ENCODE data around the gene SRC. TPM values are rescaled to one million over a fixed set of nuclear protein-coding genes. Genes with fewer than 3 reads are reported as not detected.

SRC gene
- polyA plus RNA-seq, 6 donors from 2014 or later = 1.2 to 2.3 (median 1.7) TPM; not detected in 1

DNA sequence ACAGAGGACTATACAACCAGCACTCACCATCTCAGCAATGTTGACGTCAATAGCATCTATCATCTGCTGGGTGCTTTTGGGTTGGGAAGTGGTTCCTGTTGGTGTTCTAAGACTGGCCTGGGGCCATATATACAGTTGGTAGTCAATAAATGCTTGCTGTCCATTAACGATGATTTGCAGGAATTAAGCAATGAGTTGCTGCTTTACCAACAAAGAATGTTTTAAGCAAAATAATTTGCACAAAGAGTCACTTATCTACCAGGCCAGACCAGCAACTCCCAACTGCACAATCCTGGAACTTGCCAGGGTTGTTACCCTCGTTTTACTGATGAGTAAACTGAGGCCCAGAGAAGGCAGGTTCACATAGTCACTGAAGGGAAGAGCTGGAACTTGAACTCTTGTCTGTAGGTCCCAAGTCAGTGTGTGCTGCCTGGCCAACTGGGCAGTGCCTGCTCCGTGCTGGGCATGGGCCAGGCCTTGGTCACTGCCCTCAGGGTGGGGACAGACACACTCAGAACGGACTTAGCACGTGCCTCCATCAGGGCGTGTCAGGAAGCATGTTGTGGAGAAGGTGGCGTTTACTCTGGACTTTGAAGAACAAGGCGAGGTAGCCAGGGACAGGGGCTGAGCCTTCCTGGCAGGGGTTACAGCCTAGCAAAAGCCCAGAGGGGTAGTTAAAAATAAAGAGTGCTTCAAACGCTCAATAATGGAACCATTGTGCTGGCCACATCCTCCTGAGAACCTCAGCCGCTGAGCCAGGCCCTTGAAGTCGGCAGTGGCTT is 2.5 kb upstream of the SRC start:
- Mint-ChIP-seq H3K27me3 (no peaks in the 10 kb centered on the region), H3K4me1 (peaks cover 17 to 47% (median 22%) of the 10 kb centered on the region in 3 donors), H3K4me3 (peak overlapping the region in 5 of 8 donors; percentile 17 to 89 (median 61)), H3K36me3 (no peaks in the 10 kb centered on the region), H3K9me3 (no peaks in the 10 kb centered on the region), H3K27ac (no peak overlapping the region)
- no peak for ATAC-seq (ENCODE audit: low read depth in 2 of 2)
- DNase-seq = no peak

DNA sequence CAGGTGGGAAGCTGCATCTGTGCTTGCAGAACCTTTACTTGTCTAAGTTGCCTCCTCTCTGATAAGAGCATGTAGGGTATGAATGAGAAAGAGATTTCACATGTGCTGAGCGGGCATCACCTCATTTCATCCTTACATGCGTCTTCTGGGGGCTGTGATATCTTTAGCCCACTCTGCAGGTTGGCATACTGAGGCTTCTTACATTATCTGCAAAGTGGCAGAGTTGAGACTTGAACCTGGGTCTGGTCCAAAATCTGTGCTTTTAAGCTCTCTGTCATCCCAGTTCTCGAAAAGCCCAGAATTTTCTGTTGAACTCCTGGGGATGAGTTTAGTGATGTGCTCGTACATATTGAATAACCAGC is 2.0 kb upstream of the SRC start:
- no peaks in the 10 kb centered on the region for H3K36me3 Mint-ChIP-seq
- no peak for DNase-seq
- no peaks in the 10 kb centered on the region for H3K27me3 Mint-ChIP-seq
- peak overlapping the region in 5 of 8 donors; percentile 33 to 89 (median 61) for H3K4me3 Mint-ChIP-seq
- no peak overlapping the region for H3K27ac Mint-ChIP-seq
- ATAC-seq (ENCODE audit: low read depth in 2 of 2) = no peak
- H3K9me3 Mint-ChIP-seq = no peaks in the 10 kb centered on the region
- H3K4me1 Mint-ChIP-seq = peaks cover 23 to 48% (median 27%) of the 10 kb centered on the region in 3 donors

DNA sequence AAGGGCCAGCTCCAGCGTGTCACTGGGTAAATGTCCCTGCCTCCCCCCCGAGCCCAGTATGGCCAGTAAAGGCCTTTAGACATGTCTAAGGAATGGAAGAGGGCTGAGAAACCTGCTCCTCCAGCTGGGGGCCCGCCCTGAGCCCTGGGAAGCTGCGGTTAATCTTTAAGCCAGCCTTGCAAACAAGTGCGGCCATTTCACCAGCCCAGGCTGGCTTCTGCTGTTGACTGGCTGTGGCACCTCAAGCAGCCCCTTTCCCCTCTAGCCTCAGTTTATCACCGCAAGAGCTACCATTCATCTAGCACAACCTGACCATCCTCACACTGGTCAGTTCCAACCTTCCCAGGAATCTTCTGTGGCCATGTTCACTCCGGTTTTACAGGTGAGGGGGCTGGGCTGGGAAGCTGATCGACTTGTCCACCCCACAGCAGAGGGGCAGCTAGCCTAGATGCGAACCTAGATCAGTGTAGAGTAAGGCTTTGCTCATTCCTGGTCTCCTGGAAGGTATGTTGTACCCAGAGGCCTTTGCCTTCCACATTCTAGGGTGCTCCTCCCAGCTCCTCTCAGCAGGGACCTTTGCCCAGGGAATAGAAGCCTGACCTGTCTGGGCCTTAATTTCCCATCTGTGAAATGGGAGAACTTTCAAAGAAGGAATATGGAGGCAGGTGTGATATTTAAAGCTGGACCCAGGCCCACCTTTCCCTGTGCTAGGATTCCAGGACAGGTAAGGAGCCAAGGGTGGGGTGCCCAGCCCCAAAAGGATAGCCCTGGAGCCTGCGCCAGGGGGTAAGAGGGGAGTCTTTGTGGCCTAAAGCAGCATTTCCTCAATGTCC is 1.2 kb upstream of the SRC start:
- H3K36me3 Mint-ChIP-seq = no peaks in the 10 kb centered on the region
- ATAC-seq (ENCODE audit: low read depth in 2 of 2) (no peak), DNase-seq (no peak)
- peak overlapping the region in 5 of 6 donors; percentile 41 to 96 (median 87) for H3K27ac Mint-ChIP-seq
- peaks cover 26 to 49% (median 35%) of the 10 kb centered on the region in 3 donors for H3K4me1 Mint-ChIP-seq
- H3K9me3 Mint-ChIP-seq = no peaks in the 10 kb centered on the region
- H3K4me3 Mint-ChIP-seq = peak overlapping the region; percentile 80 to 93 (median 86)
- no peaks in the 10 kb centered on the region for H3K27me3 Mint-ChIP-seq

DNA sequence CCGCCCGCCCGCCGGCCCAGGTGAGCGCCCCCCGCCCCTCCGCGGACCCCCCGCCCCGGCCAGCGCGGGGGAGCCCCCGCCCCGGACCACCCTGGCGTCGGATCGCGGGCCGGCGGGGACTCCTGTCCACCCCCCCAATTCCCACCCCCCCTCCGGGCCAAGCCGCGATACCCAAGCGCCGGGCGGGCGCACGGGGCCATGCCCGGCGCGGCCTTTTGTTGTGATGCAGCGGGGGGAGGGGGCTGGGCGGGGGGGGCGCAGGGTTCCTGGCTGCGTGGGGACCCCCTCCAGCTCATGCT is 245 bp downstream of the SRC start:
- no peaks in the 10 kb centered on the region for H3K9me3 Mint-ChIP-seq
- DNase-seq (no peak), ATAC-seq (ENCODE audit: low read depth in 2 of 2) (peak; percentile 20 to 42)
- H3K27me3 Mint-ChIP-seq = no peaks in the 10 kb centered on the region
- H3K36me3 Mint-ChIP-seq = no peaks in the 10 kb centered on the region
- H3K4me3 Mint-ChIP-seq = peak overlapping the region in 2 of 8 donors; percentile 9 to 83
- peaks cover 26 to 49% (median 46%) of the 10 kb centered on the region in 3 donors for H3K4me1 Mint-ChIP-seq
- H3K27ac Mint-ChIP-seq = no peak overlapping the region

DNA sequence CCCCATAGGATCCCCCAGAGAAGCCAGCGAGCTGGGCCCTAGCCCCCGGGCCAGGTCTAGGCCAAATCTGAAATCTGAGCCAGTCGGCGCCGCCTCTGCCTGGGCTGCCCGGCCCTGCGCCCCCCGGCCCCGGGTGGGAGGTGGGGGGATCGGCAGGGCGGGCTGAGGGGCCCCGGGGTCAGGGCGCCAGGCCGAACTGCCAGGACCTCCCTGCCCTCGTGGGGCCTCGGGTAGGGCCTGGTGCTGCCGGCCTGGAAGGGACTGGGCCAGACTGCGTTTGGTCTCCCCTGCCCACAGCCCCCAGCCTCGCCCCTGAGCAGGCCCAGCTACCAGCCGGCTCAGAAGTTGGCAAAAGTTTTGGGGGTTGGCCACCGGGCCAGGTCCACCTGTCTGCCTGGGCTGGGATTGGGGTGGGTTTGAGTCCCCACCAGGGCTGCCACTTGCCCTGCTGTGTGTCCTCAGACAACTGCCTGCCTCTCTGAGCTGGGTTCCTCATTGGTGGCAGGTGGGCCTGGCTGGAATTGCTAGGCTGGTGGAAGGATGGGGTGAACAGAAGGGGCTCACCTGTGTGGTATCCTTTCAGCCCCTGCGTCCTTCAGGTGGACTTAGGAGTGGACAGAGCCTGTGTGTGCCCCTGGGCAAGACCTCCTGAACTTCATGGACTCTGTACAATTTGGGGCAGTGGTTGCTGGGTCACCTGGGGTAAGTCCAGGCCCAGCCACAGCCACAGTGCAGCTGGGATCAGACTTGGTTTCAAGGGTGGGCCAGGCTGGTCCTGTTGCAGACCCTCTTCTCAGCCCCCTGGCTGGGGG is 801 bp downstream of the SRC start:
- H3K36me3 Mint-ChIP-seq = no peaks in the 10 kb centered on the region
- peak overlapping the region in 2 of 6 donors; percentile 8 to 51 for H3K27ac Mint-ChIP-seq
- ATAC-seq (ENCODE audit: low read depth in 2 of 2) (peak; percentile 20 to 24), DNase-seq (no peak)
- no peaks in the 10 kb centered on the region for H3K9me3 Mint-ChIP-seq
- H3K4me3 Mint-ChIP-seq = peak overlapping the region; percentile 57 to 90 (median 82)
- H3K27me3 Mint-ChIP-seq = no peaks in the 10 kb centered on the region
- peaks cover 26 to 50% (median 49%) of the 10 kb centered on the region in 3 donors for H3K4me1 Mint-ChIP-seq

DNA sequence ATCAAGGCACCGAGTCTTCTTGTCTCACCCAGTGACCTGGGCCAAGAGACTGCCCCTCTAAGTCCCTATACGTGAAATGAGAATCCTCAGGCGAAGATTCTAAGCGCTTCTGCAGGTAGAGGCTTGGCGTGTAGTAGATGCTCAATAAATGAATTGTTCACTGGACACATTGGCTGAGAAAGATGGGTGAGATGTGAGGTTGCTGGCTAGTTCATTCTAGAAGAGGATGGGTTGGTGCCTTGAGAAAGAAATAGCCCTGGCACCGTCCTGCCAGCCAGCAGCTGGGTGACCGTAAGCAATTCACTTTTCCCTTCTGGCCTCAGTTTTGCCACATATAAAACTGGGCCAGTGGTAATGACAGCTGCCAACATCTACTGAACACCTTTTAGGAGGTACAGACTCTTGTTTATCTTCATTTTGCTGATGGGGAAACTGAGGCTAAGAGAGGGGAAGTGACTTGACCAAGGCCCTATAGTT is 1.4 kb downstream of the SRC start:
- DNase-seq (no peak), ATAC-seq (ENCODE audit: low read depth in 2 of 2) (no peak)
- H3K27ac Mint-ChIP-seq = peak overlapping the region in 3 of 6 donors; percentile 8 to 76 (median 51)
- peak overlapping the region; percentile 29 to 90 (median 78) for H3K4me3 Mint-ChIP-seq
- H3K4me1 Mint-ChIP-seq = peaks cover 23 to 49% (median 45%) of the 10 kb centered on the region in 3 donors
- no peaks in the 10 kb centered on the region for H3K27me3 Mint-ChIP-seq
- no peaks in the 10 kb centered on the region for H3K9me3 Mint-ChIP-seq
- no peaks in the 10 kb centered on the region for H3K36me3 Mint-ChIP-seq

DNA sequence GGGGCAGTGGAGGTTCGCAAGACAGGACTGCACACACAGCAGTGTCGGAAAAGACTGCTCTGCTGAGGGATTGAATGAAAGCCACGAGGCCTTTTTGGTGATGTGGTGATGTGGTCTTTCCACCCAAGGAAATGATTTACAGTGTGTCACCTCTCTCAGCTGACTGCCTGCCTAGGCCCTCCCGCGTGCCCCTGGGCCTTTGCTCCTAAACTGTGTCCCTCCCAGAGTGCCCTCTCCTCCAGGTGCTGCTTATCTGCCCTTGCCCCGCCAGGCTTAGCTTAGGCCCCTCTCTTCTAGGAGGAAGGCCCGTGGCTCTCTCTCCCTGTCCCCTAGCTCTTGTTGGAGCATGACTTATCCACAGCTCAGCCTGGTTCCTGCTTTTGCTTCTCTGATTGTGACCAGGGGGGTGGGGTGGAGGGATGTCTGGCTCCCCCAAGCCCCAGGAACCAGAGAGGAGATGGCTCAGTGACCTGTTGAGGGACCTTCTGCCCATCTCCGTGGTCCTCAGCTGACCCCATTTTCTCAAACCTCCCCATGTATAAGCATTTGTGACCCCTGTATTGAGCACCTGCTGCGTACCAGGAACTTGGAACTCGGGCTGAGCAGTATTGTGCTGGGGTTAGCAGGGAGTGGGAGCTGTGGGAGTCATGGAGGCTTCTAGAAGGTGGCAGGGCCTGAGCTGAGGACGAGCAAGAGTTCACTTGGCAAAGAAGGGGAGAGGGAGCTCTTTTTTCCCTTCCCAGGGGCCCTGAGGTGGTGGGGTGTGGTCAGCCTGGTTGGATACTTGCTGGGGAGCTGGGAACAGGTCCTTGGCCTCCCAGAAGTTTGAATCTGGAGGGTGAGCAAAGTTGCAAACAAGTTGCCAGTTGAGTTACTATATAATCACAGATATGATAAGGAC is 2.2 kb downstream of the SRC start:
- ATAC-seq (ENCODE audit: low read depth in 2 of 2) = no peak
- Mint-ChIP-seq H3K9me3 (no peaks in the 10 kb centered on the region), H3K4me3 (peak overlapping the region in 7 of 8 donors; percentile 32 to 90 (median 83)), H3K27me3 (no peaks in the 10 kb centered on the region), H3K36me3 (no peaks in the 10 kb centered on the region), H3K27ac (peak overlapping the region in 4 of 6 donors; percentile 76 to 97 (median 82)), H3K4me1 (peaks cover 26 to 49% (median 44%) of the 10 kb centered on the region in 3 donors)
- DNase-seq = no peak

DNA sequence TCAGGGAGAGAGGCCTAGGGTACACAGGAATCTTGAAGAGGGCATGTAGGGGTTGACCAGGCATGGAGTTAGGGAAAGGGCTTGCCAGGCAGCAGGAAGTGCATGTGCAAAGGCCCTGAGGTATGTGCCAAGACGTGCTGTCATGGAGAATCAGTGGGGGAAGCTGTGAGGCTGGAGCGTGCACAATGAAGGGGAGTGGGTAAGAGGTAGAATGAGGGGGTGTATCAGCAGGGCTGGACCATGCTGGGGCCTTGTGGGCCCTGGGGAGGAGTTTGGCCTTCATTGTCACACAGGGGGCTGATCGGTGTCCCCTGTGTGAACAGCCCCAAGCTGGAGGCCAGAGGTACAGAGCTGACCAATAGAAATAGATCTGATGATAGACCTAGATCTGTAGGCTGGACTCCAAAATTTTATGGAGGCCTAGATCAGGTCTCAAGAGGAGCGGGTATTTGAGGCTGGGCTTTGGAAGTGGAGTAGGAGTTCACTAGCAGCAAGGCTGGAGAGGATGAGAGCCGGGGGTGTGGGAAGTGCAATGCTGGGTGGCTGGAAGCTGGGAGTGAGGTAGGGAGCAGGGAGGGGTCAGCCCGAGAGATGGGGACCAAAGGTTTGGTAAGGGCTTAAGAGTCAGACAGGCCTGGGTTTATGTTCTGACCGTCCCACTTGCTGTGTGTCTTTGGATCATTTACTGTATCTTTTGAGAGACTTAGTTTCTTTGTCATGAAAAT is 3.0 kb downstream of the SRC start:
- H3K4me1 Mint-ChIP-seq = peaks cover 26 to 44% (median 37%) of the 10 kb centered on the region in 3 donors
- no peak for ATAC-seq (ENCODE audit: low read depth in 2 of 2)
- no peaks in the 10 kb centered on the region for H3K27me3 Mint-ChIP-seq
- no peak for DNase-seq
- peak overlapping the region; percentile 14 to 85 (median 78) for H3K27ac Mint-ChIP-seq
- peak overlapping the region in 2 of 8 donors; percentile 59 to 85 for H3K4me3 Mint-ChIP-seq
- H3K9me3 Mint-ChIP-seq = no peaks in the 10 kb centered on the region
- no peaks in the 10 kb centered on the region for H3K36me3 Mint-ChIP-seq

DNA sequence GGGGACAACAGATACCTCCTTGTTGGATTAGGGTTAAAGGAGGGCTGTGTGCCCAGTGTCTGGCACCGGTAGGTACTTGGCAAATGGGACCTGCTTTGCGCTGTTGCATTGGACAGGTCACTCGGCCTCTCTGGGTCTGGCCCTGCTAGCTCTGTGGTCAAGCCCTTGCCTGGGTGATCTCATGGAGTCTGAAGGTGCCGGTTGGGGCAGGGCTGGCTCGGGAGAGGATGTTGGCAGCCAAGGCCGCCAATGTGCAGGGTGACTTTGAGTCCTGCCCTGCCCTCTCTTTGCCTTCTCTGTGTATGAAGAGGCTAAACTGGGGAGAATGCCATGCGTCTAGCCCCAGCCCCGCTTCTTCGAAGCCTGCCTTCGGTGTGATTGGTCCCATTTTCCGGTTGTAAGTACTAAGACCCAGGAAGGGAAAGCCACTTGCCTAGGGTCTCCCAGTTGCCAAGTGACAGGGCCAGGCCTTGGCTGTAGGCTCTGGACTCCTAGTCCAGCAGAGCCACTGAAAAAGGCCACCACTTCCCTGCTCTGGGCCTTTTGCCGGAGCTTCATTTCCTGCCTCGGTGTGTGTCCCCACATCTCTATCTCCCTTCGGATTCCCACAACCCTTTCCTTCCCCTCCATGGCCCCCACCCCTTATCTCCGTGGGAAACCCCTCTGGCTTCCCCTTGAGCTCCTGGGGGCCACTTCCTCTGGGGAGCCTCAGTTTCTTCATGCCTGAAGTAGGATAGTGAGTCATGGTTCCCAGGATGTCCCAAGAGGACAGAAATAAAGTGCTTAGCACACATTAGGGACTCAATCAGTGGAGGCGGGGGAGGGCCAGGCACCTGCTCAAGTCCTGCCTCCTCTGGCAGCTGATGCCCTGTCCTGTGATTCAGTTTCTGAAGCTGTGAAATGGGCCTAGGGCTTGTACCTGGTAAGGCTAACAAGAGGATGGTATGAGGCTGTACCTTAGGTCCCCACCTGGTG is 3.9 kb downstream of the SRC start:
- Mint-ChIP-seq H3K9me3 (no peaks in the 10 kb centered on the region), H3K27ac (peak overlapping the region in 3 of 6 donors; percentile 43 to 79 (median 67)), H3K4me3 (peak overlapping the region in 2 of 8 donors; percentile 13 to 50), H3K27me3 (no peaks in the 10 kb centered on the region), H3K36me3 (no peaks in the 10 kb centered on the region), H3K4me1 (peaks cover 26 to 41% (median 35%) of the 10 kb centered on the region in 3 donors)
- ATAC-seq (ENCODE audit: low read depth in 2 of 2) (no peak), DNase-seq (no peak)

DNA sequence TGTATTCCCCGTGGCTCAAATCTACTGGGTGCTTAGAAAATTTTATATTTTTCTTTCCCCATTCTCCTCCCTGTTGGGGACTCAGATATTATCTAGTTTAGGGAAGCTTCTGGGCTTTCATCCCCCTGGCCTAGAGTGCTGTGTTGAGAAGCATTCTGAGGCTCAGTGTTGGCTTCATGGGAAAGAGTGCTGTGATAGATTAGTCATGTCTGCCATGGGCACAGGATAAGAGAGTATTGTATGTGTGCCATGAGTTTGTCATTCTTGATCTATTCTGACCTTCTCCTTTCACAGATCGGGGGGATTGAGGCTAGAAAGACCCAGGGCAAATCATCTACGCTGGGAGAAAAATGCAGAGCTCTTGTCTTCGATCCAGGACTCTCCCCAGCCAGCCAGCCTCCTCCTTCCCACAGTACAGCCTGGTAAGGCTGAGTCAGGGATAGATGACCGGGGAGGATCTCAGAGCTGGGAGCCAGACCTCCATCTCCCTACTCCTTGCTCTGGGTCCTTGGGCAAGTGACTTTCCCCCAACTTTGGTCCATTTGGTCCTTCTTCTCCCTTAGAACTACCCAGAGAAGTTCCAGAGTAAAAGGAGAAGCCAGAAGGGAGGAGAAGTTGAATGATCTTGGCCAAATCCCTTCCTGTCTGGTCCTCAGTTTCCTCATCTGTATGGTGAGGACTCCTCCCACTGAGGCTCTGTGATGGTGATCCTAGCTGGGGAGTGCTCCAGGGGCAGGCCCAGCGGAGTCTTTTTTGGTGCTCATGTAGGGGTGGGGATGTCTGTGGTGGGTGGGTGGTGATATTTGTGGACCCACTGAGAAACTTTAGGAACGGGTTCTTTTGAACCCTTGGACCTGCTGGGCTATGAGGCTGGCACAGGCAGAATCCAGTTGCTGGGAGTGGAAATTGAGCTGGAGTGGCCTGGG is 5.0 kb downstream of the SRC start:
- no peaks in the 10 kb centered on the region for H3K9me3 Mint-ChIP-seq
- H3K4me1 Mint-ChIP-seq = peaks cover 28 to 38% (median 34%) of the 10 kb centered on the region in 3 donors
- no peak for DNase-seq
- no peaks in the 10 kb centered on the region for H3K27me3 Mint-ChIP-seq
- peak overlapping the region in 3 of 6 donors; percentile 26 to 67 (median 40) for H3K27ac Mint-ChIP-seq
- no peaks in the 10 kb centered on the region for H3K36me3 Mint-ChIP-seq
- H3K4me3 Mint-ChIP-seq = peak overlapping the region in 2 of 8 donors; percentile 47 to 50
- ATAC-seq (ENCODE audit: low read depth in 2 of 2) = no peak
